GM23338 (cell line): ENCODE data around the gene CH25H. TPM values are rescaled to one million over a fixed set of nuclear protein-coding genes. Genes with fewer than 3 reads are reported as not detected.

Experiments used
- ATAC-seq: fragments of 200-7000 bp; cut with Tn5 transposase; 3 replicates; pipeline ENCODE4 v1.9.1; 2020
- DNase-seq: peaks from one replicate; pipeline ENCODE4 v3.0.0-alpha.2; 2015; ENCODE audit warnings: low spot score
- H2AFZ ChIP-seq: fragments of 200-600 bp; sonication (generic); 2 replicates; pipeline ENCODE4 v1.8.0; 2016; ENCODE audit warnings: antibody characterized with exemption, mild to moderate bottlenecking, moderate library complexity
- H3F3A ChIP-seq: fragments of 200-600 bp; sonication (generic); replicated peaks from 2 replicates; pipeline ENCODE4 v1.8.0; 2017; ENCODE audit warnings: antibody characterized with exemption, mixed run types, low read depth
- H3K27ac ChIP-seq: fragments of 200-600 bp; sonication (generic); 2 replicates; pipeline ENCODE4 v1.6.1; 2016; ENCODE audit warnings: low read depth
- H3K27me3 ChIP-seq: fragments of 200-600 bp; sonication (generic); 2 replicates; pipeline ENCODE4 v1.8.0; 2016; ENCODE audit warnings: mild to moderate bottlenecking, mixed run types, moderate library complexity; ENCODE audit not compliant: insufficient read depth
- H3K36me3 ChIP-seq: fragments of 200-600 bp; sonication (generic); 2 replicates; pipeline ENCODE4 v1.8.0; 2016; ENCODE audit warnings: mild to moderate bottlenecking; ENCODE audit not compliant: insufficient read depth
- H3K4me1 ChIP-seq: fragments of 200-600 bp; sonication (generic); 2 replicates; pipeline ENCODE4 v1.8.0; 2016; ENCODE audit warnings: mild to moderate bottlenecking, moderate library complexity; ENCODE audit not compliant: insufficient read depth
- H3K4me2 ChIP-seq: fragments of 200-600 bp; sonication (generic); 2 replicates; pipeline ENCODE4 v1.7.1; 2017; ENCODE audit warnings: mixed run types
- H3K4me3 ChIP-seq: fragments of 200-600 bp; sonication (generic); 2 replicates; pipeline ENCODE4 v1.6.1; 2016; ENCODE audit warnings: mixed run types
- H3K79me2 ChIP-seq: fragments of 200-600 bp; sonication (generic); replicated peaks from 2 replicates; pipeline ENCODE4 v1.8.0; 2017; ENCODE audit warnings: mild to moderate bottlenecking; ENCODE audit not compliant: insufficient read depth
- H3K9me2 ChIP-seq: fragments of 200-600 bp; sonication (generic); 2 replicates; pipeline ENCODE4 v1.8.0; 2017; ENCODE audit not compliant: insufficient read depth
- H4K20me1 ChIP-seq: fragments of 200-600 bp; sonication (generic); replicated peaks from 2 replicates; pipeline ENCODE4 v1.8.0; 2017; ENCODE audit warnings: mild to moderate bottlenecking; ENCODE audit not compliant: insufficient read depth
- H3K27ac Mint-ChIP-seq: 2 replicates; pipeline ENCODE4 v1.8.0; 2020; ENCODE audit warnings: inconsistent platforms, mild to moderate bottlenecking, moderate library complexity, mixed read lengths
- H3K27me3 Mint-ChIP-seq: 3 replicates; pipeline ENCODE4 v1.8.0; 2022; ENCODE audit warnings: low read depth, mild to moderate bottlenecking, moderate library complexity, mixed read lengths, inconsistent platforms; ENCODE audit not compliant: insufficient read depth, poor library complexity
- H3K36me3 Mint-ChIP-seq: 3 replicates; pipeline ENCODE4 v1.8.0; 2021; ENCODE audit warnings: low read depth, mild to moderate bottlenecking, inconsistent platforms, moderate library complexity, mixed read lengths
- H3K4me1 Mint-ChIP-seq: 3 replicates; pipeline ENCODE4 v1.8.0; 2020; ENCODE audit warnings: mild to moderate bottlenecking, inconsistent platforms, mixed read lengths
- H3K4me3 Mint-ChIP-seq: 3 replicates; pipeline ENCODE4 v1.8.0; 2021; ENCODE audit warnings: moderate library complexity, mild to moderate bottlenecking, inconsistent platforms, mixed read lengths
- H3K9me3 Mint-ChIP-seq: 3 replicates; pipeline ENCODE4 v1.8.0; 2020; ENCODE audit warnings: moderate library complexity, mild to moderate bottlenecking, inconsistent platforms, mixed read lengths
- JUNB ChIP-seq: IDR thresholded peaks from one replicate; pipeline ENCODE4 v1.6.1; 2016; ENCODE audit warnings: antibody characterized with exemption; ENCODE audit not compliant: unreplicated experiment
- NANOG ChIP-seq: IDR thresholded peaks from 2 replicates; pipeline ENCODE4 v1.6.1; 2016; ENCODE audit warnings: antibody characterized with exemption, borderline replicate concordance
- POLR2AphosphoS5 ChIP-seq: IDR thresholded peaks from 2 replicates; pipeline ENCODE4 v1.6.1; 2016; ENCODE audit warnings: antibody characterized with exemption, low read depth
- REST ChIP-seq: IDR thresholded peaks from one replicate; pipeline ENCODE4 v1.6.1; 2018; ENCODE audit warnings: antibody characterized with exemption; ENCODE audit not compliant: unreplicated experiment
- ZNF331 ChIP-seq: fragments of 250-450 bp; sonication (Bioruptor Pico); IDR thresholded peaks from 2 replicates; pipeline ENCODE4 v1.5.0; 2020; ENCODE audit warnings: low read depth, mild to moderate bottlenecking, moderate library complexity
- ZNF462 ChIP-seq: fragments of 250-450 bp; sonication (Bioruptor Pico); IDR thresholded peaks from 2 replicates; pipeline ENCODE4 v1.5.0; 2020; ENCODE audit warnings: mild to moderate bottlenecking, moderate library complexity
- polyA plus RNA-seq: library from polyadenylated mRNA; unstranded; fragments of >200 nt; fragmentation: Nextera tagmentation; extraction: Ambion mirVana; gene quantifications from 2 replicates; pipeline ENCODE4 v1.2.1, GENCODE V29; 2016
- total RNA-seq: library from RNA; depleted of rRNA; stranded (reverse); fragments of >200 nt; shearing (Covaris generic); gene quantifications from 2 replicates; pipeline ENCODE4 v1.2.3, GENCODE V29; 2014

CH25H gene
- total and polyA plus RNA-seq, 2 experiments from 2014 or later, result 1.3 to 1.7 TPM

GRCh38 chr10:89256340-89256739, 49.2 kb upstream of the CH25H start (continued):
- TF ChIP-seq ZNF462 (no peak), POLR2AphosphoS5 (no peak), ZNF331 (CRISPR knock-in tag) (no peak), JUNB (no peak)

GRCh38 chr10:89255793-89256192, 48.7 kb upstream of the CH25H start:
- H3K27me3 ChIP-seq, result no peaks in the 10 kb centered on the region
- peaks cover 33% of the 10 kb centered on the region for H3K9me3 Mint-ChIP-seq
- peaks cover 28% of the 10 kb centered on the region for H3K36me3 Mint-ChIP-seq
- peaks cover 16% of the 10 kb centered on the region; the same call in 2 of the 3 replicates for H3K4me1 Mint-ChIP-seq
- H3K4me3 Mint-ChIP-seq, result no peak overlapping the region
- H3K27ac ChIP-seq, result no peak overlapping the region
- H3K4me2 ChIP-seq, result no peak overlapping the region
- peaks cover 5% of the 10 kb centered on the region for H3K79me2 ChIP-seq
- no peak overlapping the region for H2AFZ ChIP-seq
- peaks cover 9% of the 10 kb centered on the region for H3K27me3 Mint-ChIP-seq
- H3F3A ChIP-seq, result no peaks in the 10 kb centered on the region
- H3K27ac Mint-ChIP-seq, result no peak overlapping the region
- no peak overlapping the region for H3K4me3 ChIP-seq
- ATAC-seq (no peak), DNase-seq (no peak)
- 0 out of 2 replicates have a peak, but pooled peaks cover 7% of the 10 kb centered on the region for H3K9me2 ChIP-seq
- H3K4me1 ChIP-seq, result peaks cover 13% of the 10 kb centered on the region; the same call in 1 of the 2 replicates
- H3K36me3 ChIP-seq, result no peaks in the 10 kb centered on the region
- no peaks in the 10 kb centered on the region for H4K20me1 ChIP-seq
- no peak for TF ChIP-seq JUNB
- no peak for TF ChIP-seq NANOG
- TF ChIP-seq REST, result no peak
- no peak for TF ChIP-seq ZNF462
